NCI-H510A (cell line): ENCODE measurements around the gene CCN5.

Source experiments
- DNase-seq: peaks from one replicate; lab custom pipeline; 2025; lab: John Stamatoyannopoulos, UW

The CCN5 gene

GRCh38 chr20:44737116-44737515 is 21.9 kb downstream of the CCN5 start:
- DNase-seq, result no peak

- peak; percentile 24 for DNase-seq
These were observed 23.8 kb downstream of the CCN5 start for GRCh38 chr20:44738813-44739477.

- no peak for DNase-seq
These were observed 24.8 kb downstream of the CCN5 start for GRCh38 chr20:44739942-44740341.

GRCh38 chr20:44742304-44743079 is 27.3 kb downstream of the CCN5 start:
- no peak for DNase-seq

GRCh38 chr20:44743080-44743701 is 28.0 kb downstream of the CCN5 start:
- DNase-seq, result no peak

GRCh38 chr20:44743916-44744655 is 28.9 kb downstream of the CCN5 start:
- DNase-seq, result no peak

GRCh38 chr20:44745122-44745597 is 30.0 kb downstream of the CCN5 start:
- DNase-seq, result no peak

- DNase-seq, result peak; percentile 13
These were observed 30.6 kb downstream of the CCN5 start, which contains the start of gene KCNK15 for GRCh38 chr20:44745598-44746366. Gene KCNK15 (plus strand): TSS chr20:44745865. CDS start chr20:44745911, 46 bp downstream.

GRCh38 chr20:44746367-44747165 is 31.4 kb downstream of the CCN5 start:
- no peak for DNase-seq

GRCh38 chr20:44747166-44748004 is 32.2 kb downstream of the CCN5 start:
- peak; percentile 80 for DNase-seq

- no peak for DNase-seq
These were observed 32.8 kb downstream of the CCN5 start for GRCh38 chr20:44748005-44748370.

GRCh38 chr20:44750081-44750805 is 35.1 kb downstream of the CCN5 start:
- no peak for DNase-seq

- DNase-seq, result no peak
These were observed 37.1 kb downstream of the CCN5 start for GRCh38 chr20:44752099-44752931.

GRCh38 chr20:44754554-44754953 is 39.4 kb downstream of the CCN5 start:
- DNase-seq, result no peak

GRCh38 chr20:44756011-44756688 is 41.0 kb downstream of the CCN5 start:
- DNase-seq, result no peak

- no peak for DNase-seq
These were observed 41.8 kb downstream of the CCN5 start for GRCh38 chr20:44756956-44757355.
